Measurements from ENCODE around the gene TMEM260.
A peak's percentile ranks its signal among the peaks of the same experiment; 100 is the strongest.

Gene TMEM260

DNA sequence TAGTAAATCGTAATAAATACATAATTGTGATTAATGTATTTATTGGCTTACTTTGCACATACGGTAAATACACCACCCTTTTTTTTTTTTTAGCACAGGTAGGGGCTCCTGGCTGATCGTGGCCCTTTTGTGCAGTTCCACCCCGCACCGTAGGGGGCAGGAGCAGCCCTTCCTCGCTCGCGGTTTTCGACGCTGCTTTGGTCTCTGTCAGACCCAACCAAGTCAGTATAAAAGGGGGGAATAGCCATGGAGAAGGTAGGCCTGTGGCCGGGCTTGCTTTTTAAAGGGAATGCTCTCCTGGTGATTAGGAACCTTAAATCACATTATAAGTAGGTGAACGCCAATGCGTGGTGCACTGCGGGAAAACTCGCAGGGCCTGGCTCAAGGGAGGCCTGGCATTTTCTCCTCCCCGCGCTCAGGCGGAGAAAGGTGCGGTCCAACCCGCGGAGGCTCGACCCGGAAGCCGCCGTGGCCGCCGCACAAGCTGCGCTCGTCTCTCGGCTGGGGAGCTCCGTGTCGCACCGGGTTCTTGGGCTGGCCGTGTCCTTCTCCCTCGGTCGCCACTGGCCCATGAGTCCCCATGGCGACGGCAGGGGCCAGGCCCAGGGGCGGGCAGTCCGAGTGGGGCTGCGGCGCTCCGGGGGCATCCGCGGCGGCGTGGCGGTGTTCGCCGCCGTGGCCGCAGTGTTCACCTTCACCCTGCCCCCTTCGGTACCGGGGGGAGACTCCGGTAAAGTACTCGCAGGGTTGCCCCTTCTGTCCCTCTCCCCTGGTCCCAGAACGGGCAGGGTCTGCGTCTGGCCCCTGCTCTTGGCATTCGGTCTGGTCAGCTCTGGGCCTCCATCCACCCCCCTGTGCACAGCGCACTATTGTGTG is at the start of gene TMEM260:
Gene TMEM260 (plus strand): TSS at position 454 of the 876 bp plus-strand sequence. CDS start 117 bp downstream, at position 571.
- DNase-seq, result peak; percentile 90

DNA sequence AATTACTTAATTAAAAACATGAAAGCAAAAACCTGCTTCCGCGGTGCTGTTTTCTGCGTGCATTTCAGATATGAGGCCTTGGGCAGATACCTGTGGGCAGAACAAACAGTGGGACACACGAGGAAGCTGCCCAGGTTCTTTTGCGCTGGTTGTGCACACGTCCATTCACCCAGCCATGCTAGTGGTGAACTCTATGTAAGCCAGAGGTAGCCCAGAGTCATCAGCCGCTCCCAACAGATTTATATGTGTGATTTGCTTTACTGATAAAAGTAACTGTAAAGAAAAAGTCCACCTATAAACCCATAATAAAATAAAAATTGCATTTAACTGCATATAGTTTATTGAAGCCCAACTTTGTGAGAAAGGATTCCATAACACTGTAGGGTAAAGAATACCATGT is 47.1 kb upstream of the TMEM260 start:
- DNase-seq, result no peak

DNA sequence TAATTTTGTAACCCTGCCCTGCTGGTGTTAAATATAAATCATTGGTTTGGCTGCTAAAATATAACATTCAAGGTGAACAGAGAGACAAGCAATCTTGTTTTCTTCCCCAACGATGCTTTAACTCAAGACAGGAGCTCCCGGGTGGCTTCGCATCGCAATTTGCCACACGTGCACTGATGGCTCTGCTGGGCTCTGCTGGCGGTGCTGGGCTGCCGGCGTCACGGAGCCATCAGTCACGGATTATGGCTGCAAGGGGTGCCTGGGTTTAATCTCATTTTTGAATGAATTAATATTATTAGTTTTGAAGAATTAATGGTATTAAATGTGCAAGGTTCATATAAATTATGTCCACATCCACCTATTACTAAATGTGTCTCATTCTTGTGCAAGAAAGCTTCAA is 44.9 kb upstream of the TMEM260 start:
- no peak for DNase-seq

DNA sequence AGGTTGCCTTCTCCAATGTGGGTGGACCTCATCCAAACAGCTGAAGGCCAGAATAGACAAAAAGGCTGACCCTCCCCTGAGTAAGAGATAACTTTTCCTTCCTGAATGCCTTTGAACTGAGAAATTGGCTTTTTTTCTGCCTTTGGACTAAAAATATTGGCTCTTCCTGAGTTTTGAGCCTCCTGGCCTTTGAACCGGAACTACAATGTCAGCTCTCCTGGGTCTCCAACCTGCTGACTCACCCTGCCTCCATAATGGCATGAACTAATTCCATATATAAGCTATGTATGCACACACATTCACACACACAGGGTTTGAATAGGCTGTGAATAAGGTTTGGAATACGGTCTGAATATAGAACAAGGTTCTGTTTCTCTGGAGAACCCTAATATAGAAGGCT is 39.7 kb upstream of the TMEM260 start:
- no peak for DNase-seq

DNA sequence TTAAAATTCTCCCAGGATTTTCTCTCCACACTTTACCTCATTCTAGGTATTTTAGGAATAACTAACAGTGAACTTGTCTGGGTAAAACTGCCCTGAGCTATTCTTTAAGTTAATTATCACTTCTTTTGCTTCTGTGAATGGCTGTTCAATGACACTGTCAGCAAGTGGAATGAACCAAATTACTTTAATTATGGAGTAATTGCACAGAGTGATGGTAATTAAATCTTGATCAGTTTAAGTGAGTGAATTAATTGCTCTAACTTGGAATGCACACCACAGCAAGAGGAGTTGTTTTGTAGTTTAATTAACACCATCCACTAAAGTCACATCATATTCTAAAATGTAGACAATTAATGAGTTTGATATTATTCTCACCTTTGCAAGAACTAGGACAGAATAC is 36.2 kb upstream of the TMEM260 start:
- DNase-seq, result no peak

DNA sequence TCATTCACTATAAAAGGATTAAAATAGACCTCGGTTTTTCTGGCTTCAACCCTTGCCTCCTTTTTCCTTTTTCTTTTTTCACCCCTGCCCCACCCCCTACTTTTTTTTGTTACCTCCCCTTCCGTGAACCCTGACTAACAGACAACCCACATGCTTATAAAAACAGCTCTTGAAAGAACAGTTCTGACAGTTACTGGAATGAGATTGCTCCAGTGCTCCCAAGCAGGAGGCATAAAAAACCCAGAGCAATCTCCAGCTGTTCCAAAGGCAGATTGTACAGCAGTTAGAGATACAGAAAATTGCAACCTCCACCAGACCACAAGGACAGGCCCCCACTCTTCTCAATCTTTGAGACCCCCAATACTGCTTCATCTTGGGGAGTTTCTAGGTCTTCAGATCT is 29.9 kb upstream of the TMEM260 start:
- DNase-seq, result no peak

- no peak for DNase-seq
Measured at GRCh38 chr14:56552615-56553014, 27.0 kb upstream of the TMEM260 start.

GRCh38 chr14:56554301-56554700 is 25.3 kb upstream of the TMEM260 start:
- no peak for DNase-seq

DNA sequence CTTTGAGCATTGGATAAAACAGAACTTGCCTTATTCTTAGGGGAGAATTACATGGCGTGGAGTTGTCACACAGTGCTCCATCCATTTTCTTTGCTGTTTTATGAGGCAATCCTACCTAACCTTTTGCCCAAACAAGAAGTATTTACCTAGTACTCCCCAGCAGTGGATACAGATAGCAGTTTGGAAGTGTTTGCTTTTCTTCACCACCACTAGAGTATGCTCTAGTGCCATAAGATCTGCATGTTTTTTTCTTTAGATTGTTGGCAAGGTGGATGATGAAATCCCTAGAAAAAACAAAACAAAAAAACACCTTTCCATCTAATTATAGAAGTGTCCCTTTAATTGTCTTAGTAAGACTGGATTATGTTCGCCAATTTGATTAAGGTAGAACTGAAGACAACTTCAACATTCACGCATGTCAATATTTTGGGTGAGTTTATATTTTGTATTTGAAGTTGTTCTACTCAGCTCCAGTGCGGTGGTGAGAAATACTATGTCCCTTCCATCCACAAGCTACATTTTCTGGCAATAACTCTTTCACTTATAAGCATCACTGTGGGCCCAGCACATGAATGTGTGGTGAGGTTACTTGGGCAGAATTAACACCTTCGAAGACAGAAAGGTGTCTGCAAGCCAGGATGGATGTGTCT is 23.6 kb upstream of the TMEM260 start:
- DNase-seq, result no peak

- no peak for DNase-seq
Measured at GRCh38 chr14:56559182-56559581, 20.4 kb upstream of the TMEM260 start.

DNA sequence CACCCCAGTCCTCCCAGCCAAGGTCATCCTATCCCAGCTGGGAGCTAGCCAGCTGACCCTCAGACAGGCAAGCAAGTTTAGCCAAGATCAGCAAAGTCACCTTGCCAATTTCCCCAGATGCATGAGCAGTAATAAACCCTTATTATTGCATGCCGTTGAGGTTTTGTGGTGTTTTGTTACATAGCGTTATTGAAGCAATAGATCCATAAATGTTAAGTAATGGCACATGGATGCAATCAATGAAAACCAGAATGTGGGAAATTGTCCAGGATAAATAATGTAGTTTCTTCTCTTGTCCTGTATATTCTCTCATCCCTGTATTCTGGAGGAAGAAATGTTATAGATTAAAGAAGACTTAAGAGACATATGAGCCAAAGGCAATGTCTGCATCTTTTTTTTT is 18.0 kb upstream of the TMEM260 start:
- no peak for DNase-seq

GRCh38 chr14:56562883-56563282 is 16.7 kb upstream of the TMEM260 start:
- DNase-seq, result no peak

- no peak for DNase-seq
Measured at GRCh38 chr14:56569174-56569573, 10.4 kb upstream of the TMEM260 start.

- DNase-seq, result no peak
Measured at GRCh38 chr14:56570295-56570694, 9.3 kb upstream of the TMEM260 start.

DNA sequence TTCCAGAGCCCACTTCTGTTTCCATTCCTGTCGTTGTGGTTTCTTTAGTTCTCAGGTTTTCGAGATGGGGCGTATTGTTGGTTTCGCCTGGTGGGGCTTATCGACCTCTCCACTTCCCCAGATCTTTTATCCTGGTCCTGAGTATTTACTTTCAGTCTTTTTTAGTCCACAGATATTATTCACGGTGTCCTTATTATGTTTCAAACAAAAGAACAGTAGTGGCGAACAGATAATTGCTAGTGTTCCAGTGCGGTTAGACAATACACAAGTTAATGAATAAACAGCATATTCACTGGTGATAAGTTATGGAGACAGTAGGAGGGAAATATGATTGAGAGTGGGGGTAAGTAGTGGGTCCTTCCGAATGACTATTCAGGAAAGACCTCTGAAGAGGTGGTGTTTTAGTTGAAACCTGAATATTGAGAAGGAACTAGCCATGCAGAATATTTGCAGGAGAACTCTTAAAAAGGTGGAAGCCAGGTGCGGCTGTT is 668 bp downstream of the TMEM260 start:
- no peak for DNase-seq

DNA sequence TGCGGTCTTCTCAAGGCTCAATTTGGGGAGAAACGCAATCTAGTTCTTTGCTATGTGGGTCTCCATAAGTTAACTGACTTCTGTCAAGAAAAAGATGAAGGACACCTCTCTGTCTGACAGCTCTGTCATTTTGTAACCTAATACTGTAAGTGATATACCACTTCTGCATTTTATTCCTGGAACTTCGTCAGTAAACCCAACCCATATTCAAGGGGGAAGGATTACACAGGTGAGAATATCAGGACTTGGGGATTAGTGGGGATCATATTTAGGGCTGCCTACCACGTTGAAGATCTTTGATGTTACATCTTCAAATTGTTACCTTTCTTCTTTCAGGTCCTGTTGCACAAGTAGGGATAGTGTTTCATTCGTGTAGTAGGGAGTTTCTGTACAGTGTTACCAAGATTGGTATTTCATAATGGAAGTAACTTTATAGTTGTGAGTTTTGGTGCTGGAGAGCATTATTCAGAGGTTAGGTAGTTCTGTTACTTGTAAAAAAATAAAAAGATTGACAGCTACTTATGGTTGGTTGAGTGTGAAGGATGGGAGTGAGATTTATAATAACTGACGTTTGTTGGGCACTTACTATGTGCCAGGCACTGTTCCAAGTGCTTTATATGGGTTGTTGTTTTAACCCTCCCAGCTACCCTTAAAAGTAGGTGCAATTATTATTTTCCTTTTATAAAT is 1.6 kb downstream of the TMEM260 start:
- no peak for DNase-seq

DNA sequence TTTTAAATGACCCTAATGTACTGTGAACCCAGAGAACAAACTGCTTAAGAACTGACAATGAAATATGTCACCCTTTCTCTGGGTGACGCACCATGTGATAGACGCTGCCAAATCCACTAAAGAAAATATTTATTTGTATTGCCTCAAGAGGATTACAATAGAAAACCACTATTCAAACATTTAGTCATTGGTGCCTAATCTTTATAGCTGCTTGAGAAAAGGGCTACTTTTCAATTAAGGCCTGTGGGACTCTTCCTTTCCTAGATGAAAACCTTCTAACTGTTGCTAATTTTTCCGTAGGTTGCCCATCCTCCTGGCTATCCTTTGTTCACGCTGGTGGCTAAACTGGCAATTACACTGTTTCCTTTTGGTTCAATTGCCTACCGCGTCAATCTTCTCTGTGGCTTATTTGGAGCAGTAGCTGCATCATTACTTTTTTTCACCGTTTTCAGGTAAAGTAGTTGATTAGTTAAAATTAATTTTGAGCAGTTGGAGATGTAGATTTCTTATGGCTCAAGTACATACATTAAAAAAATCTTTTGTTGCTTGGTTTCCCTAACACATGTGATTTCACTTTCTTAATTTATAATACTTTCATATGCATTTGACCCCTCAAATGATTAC is 6.0 kb downstream of the TMEM260 start:
- DNase-seq, result no peak

DNA sequence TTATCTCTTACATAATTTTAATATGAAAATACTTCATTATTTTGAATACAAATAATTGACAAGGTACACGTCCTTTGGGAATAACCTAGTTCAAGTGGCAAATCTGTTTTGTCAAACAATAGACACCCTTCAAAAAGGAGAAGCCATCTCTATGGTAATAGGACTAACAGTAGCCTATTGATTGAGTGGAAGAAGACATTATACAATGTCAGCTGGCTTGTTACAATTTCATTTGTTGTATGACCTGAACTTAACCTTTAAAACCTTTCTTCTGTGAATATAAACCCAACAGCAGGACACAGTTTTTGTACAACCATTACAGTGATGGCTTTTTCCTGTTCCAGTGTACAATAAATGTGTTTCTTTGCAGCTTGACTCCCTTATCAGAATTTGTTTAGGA is 8.1 kb downstream of the TMEM260 start:
- DNase-seq, result no peak

DNA sequence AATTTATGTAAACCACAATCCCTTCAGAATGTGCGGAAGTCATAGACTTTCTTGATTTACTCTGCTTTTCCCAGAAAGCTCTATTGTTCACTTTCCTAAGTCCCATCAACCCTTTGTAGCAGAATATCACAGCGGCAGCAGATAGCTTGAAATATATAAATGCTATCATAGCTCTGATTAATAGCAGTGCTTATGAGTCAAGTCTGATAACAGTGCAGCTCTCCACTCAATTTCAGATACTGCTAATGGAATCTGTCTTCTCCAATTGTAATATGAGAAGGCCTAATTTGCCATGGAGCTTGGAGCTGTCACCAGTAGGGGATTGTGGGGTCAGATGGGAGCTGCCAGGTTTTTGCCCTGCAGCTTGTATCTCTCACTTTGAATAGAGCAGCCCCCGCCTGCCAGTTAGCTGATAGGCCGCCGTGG is 10.9 kb downstream of the TMEM260 start:
- no peak for DNase-seq

DNA sequence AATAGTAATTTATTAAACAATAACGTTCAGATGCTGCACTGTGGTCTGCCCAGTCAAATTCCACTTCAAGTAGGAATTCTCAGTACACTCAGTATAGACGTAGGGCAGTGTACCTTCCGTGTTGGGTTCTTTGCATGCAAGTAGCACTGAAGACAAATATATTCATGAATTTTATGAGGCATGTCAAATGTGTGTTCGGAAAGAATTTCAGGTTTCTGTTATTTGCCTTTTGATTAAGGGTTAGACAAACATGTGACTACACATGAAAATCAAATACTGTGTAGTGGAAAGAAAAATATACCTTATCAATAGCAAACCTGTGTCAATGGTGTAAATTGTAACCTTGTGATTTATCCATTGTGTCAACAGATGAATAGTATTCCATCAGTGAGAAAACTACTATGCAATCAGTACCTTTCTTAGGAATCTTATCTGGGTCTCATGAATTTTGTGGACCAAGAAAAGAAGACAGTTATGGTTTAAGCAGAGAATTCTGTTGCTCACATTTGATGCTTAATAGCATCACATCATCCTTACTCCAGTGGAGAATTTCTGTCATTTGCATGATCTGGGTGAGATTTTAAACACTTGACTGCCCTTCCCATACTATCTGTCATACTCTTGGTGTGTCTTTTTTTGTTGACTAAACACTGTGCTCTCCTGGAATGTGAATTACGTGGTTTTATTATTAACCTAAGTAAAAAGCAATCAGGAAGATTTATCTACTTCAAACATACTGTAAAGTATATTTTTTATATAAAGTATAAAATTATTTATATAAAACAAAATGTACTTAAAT is 13.3 kb downstream of the TMEM260 start:
- DNase-seq, result no peak

DNA sequence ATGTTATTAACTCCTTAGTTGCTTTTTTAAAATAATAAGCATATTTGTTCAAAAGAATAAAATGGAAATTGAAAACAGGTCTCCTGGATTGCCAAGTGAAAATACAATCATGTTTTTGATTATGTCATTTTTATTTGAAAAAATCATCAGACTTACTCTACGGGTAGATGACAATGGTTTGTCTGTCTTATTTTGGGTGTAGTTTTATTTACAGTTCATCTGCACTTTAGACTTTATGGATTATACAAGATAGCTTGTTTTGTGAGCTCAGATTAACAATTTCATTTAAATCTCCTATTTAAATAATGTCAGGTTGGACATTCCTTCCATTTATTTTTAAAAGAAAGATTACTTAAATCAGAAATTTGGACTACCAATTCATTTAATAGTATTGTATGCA is 14.8 kb downstream of the TMEM260 start:
- DNase-seq, result no peak

DNA sequence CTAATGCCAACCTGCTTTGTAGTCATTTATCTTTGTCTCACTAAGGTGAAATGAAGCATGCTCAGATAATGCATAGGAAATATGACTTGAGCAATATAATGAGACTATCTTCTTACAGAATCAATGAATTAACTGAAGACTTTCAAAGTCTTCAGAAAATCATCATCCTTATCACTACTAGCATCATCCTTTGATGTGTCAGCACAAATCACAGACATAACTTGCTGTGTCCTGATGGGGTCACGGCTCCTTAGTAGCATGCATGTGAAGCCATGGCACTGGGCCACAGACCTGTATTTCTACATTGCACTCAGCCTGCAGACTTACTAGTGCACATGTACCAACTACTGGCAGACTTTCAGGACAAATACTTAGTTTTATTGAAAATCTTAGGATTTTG is 18.9 kb downstream of the TMEM260 start:
- DNase-seq, result no peak
